Gastrocnemius medialis (tissue), 4 donors: Measurements from ENCODE around the gene QPRT.

Source experiments
- POLR2A ChIP-seq, 2 donors: fragments of 450-650 bp; IDR thresholded peaks; one replicate each; pipeline ENCODE4 v1.6.1; 2017; ENCODE audit warnings: antibody characterized with exemption in 2 of 2, mild to moderate bottlenecking in 2 of 2, moderate library complexity in 2 of 2
- TF ChIP-seq, protein P1 (sequence below), 5 experiments: fragments of 450-650 bp in 3 of 5; fragments of 200-600 bp in 2 of 5; sonication (generic) in 2 of 5; IDR thresholded peaks in 4 of 5; conservative IDR thresholded peaks in 1 of 5; 1 replicate in 4 of 5; 2 replicates in 1 of 5; pipeline ENCODE4 v1.5.1; 2016 to 2019; ENCODE audit warnings: antibody characterized with exemption in 5 of 5, mild to moderate bottlenecking in 3 of 5, moderate library complexity in 3 of 5

DNA sequence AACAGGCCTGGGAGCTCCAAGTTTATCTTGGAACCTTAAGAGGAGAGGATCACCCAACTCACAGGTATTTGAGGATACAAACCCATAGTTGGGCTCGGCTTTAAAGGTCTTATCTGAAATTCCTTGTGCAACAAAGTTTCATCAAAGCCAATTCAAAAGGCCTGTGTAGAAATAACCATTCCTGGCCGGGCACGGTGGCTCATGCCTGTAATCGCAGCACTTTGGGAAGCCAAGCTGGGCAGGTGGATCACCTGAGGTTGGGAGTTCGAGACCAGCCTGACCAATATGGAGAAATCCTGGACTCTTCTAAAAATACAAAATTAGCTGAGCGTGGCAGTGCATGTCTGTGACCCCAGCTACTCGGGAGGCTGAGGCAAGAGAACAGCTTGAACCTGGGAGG, 38.1 kb downstream of the QPRT start:
- TF ChIP-seq, protein P1, sequence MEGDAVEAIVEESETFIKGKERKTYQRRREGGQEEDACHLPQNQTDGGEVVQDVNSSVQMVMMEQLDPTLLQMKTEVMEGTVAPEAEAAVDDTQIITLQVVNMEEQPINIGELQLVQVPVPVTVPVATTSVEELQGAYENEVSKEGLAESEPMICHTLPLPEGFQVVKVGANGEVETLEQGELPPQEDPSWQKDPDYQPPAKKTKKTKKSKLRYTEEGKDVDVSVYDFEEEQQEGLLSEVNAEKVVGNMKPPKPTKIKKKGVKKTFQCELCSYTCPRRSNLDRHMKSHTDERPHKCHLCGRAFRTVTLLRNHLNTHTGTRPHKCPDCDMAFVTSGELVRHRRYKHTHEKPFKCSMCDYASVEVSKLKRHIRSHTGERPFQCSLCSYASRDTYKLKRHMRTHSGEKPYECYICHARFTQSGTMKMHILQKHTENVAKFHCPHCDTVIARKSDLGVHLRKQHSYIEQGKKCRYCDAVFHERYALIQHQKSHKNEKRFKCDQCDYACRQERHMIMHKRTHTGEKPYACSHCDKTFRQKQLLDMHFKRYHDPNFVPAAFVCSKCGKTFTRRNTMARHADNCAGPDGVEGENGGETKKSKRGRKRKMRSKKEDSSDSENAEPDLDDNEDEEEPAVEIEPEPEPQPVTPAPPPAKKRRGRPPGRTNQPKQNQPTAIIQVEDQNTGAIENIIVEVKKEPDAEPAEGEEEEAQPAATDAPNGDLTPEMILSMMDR (IDR thresholded peaks at IDR 0.05 in 4 of 5, conservative IDR thresholded peaks at IDR 0.05 in 1 of 5): no peak
- TF ChIP-seq POLR2A (IDR thresholded peaks at IDR 0.05): no peak
